NCI-H69 (cell line): Measurements from ENCODE around the gene CHST15.
"Not testable (repeated sequence)": the region's sequence is repeated elsewhere in the genome, so short reads cannot be mapped to it uniquely, and the experiment has no call there.

ENCODE experiments used
- DNase-seq: peaks from one replicate; lab custom pipeline; 2025; lab: John Stamatoyannopoulos, UW

Gene CHST15

DNA sequence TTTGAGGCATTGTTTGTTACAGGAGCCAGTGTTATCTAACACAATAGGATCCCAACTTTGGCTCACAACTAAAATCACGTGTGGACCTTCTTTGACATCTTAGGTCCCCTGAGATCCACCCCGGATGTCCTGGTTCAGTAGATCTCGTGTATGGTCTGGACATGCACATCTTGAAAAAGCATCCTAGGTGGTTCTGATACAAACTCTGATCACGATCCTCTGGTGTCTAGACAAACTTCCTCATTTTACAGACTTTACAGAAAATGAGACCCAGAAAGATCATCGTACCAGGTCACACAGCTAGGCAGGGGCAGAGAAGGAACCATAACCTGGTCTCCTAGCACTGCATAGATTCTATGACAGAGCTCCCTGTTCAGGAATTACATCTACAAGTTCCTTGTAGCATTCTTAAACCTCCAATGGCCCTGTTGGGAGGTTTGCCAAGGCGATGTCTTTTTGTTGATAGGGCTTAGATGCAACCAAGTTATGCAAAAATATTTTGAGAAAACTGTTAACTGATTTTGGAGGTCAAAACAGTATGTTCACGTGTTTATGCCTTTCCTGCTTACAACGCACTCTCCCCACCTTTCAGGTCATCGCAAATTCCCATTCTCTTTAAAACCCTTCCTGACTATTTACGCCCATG is 30.8 kb upstream of the CHST15 start:
- no peak for DNase-seq

DNA sequence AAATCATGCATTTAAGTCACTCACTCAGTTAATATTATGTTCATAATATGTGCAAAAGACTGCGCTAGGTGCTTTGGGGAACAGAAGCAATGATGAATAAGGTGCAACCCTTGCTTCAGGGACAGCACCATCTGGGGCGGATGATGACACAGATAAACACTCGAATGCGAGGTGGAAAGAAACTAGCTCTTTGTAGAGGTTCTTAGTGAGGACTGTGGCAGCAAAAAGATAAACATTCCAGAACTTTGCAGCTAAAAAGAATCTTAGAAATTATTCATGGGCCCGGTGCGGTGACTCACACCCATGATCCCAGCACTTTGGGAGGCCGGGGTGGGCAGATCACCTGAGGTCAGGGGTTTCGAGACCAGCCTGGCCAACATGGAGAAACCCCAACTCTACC is 29.8 kb upstream of the CHST15 start:
- no peak for DNase-seq

DNA sequence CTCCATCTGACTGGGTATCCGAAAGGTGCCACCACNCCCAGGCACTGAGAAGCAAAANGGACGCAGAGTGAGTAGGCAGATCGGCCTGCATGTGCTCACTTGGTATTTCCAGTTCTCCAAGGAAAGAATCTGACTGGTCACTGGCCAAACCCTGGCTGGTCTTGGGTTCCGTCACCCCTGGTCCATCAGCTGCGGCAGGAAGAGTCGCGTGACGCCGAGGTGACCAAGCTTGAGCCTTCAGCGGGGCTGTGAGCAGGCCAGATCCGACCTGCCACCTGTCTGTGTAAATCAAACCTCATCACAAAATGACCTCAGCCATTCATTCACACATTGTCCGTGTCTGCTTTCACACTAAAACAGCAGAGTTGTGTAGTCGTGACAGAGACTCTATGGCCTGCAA is 28.8 kb upstream of the CHST15 start:
- DNase-seq, result no peak

DNA sequence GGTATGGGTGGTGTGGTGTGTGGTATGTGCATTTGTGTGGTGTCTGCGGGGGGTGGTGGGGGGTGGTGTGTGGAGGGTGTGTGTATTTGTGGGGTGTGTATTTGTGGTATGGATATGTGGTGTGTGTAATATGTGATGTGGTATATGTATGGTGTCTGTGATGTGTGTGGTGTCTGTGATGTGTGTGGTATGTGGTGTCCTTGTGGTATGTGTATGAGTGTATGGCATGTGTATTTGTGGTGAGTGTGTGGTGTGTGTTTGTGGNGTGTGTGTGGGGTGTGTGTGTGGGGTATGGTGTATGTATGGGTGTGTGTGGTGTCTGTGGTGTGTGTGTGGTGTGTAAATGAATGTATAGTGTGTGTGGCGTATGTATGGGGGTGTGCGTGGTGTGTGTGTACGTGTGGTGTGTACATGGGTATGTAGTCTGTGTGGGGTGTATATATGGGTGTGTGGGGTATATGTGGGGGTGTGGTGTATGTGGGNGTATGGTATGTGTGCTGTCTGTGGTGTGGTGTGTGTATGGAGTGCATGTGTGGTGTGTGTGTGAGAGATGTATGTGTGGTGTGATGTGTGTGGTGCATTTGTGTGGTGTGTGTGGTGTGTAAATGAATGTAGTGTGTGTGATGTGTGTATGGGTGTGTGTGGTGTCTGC is 27.1 kb upstream of the CHST15 start:
- no peak for DNase-seq

DNA sequence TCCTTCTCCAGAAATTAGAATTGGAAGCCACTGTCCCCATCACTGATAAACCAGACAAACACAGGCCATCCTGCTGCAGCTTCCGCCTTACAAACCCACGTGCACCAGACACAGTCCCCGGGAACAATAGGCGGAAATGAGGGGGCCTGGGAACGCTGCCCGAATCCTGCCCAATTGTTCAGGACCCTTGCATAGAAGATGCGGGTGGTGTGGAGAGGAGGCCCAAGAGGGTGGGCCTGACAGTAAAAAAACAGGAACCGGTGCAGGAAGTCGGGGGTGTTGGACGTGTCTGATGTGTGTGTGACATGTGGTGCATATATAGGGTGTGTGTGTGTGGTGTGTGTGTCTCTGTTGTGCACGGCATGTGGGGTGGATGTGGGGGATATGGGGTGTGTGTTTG is 26.5 kb upstream of the CHST15 start:
- DNase-seq, result no peak

DNA sequence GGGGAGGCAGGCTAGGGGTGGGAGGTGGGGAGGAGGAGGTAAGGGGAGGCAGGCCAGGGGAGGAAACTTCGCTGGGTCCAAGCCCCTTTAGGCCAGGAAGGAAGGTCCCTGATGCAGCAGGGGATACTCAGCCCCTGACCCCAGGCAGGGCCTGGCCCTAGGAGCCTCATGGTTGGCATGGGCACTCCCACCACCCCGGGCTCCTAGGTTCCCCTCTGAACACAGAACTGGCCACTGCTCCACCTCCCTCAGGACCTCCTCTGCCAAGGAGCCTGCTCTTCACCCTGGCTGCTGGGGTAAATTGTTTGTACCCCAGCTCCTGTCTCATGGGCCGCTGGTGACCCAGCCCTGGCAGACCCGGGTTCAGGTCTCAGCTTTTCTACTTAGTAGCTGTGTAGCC is 25.8 kb upstream of the CHST15 start:
- DNase-seq, result no peak

DNA sequence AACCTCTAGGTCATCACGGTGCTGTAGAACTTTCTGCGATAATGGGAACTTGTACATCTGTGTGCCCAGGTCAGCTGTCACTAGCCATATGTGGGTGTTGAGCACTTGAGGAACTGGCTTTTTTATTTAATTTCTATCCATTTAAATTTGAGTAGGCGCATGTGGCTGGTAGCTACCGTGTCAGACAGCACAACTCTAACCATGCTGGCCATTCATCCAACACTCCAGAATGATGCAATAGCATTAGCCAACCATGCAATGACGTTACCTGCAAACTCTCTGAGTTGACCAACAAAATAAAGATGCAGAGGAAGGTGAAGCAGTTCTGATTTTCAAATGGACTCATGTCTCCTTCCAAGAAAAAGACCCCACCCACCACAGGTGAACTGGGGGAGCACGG is 24.4 kb upstream of the CHST15 start:
- no peak for DNase-seq

DNA sequence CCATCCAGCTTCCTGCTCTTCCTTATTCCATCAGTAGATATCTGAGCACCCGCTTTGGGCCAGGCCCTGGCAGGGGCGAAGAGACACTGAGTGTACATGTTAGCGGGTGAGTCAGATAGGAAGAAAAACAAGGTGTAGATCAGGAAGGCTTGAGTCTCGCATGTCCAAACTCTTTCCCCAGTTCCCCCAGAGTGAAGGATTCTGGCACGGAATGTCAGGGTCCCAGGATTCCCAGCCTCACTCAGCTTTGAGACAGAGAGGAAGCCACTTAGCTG is 24.1 kb upstream of the CHST15 start:
- no peak for DNase-seq

DNA sequence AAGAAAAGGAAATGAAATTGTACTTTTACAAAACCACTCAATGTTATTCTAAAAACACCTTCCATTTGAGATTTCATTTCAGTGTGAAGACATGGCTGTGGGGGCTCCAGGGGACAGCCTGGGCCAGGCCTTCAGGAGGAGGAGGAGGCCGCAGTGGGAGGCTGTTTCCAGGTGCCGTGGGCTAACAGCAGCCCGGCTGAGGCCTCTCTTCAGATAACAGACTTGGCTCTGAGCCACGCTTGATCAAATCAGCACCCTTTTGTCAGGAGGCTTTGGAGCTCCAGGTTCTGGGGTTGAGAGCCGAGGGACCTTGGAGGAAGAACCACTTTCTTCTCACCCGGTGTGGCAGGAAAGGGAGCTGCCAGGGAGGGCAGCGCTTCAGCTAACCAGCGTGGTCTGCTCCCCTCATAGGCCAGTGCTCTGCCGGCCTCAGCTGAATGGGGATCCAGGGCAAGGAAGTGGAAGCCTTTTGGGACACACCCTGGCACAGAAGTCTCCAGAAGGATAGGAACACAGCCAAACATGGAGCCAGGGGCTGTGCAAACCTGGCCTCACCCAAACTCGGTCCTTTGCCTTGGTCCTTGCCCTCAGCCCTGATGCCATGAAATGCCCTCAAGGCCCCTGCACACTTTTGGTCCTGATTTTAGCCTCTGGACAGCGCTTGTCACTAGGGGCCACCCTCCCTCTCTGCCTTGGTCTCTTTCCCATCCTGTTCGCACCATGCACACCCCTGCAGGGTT is 23.5 kb upstream of the CHST15 start:
- DNase-seq, result no peak

DNA sequence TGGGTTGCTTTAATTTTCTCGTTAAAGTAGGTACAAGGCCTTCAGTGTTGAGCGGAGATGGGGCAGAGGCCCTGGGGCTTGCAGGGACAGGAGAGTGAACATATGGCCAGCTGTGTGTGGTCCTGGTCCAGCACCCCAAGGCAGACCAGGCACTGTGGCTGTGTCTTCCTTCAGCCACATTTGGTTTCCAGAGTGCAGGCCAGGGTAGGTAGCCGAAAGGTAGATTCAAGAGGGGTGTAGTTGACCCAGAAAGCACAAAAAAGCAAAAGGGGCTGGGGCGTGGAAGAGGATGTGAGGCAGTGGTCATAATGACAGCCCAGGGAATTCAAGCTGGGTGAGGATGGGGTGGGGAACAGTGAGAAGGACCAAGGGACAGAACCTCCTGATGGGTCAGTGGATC is 21.3 kb upstream of the CHST15 start:
- DNase-seq, result no peak

DNA sequence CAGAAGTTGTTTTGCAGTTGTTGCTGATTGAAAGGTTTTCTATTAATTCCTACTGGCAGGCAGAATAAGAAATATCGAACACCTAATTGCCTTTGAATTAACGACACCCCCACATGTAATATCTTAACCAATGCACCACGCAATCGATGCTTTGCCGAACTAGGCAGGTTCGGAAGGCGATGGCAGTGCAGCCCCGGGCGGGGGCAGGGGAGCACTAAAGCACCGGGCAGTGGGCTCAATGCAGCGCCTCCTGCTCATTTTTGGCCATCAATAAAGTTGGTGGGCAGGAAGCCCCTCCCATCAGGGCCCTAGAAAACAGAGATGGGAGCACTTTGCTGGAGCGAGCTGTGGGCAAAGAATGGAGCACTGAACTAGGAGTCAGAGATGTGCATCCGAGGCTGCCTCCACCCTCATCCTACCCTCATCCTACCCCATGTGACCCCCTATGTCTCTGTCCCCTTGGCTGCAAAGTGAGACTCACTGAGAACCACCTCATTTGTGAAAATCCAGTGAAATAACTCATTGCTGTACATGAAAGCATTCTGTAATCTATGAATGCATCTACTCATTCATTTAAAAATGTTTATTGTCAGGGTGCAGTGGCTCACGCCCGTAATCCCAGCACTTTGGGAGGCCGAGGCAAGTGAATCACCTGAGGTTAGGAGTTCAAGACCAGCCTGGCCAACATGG is 19.6 kb upstream of the CHST15 start:
- no peak for DNase-seq

DNA sequence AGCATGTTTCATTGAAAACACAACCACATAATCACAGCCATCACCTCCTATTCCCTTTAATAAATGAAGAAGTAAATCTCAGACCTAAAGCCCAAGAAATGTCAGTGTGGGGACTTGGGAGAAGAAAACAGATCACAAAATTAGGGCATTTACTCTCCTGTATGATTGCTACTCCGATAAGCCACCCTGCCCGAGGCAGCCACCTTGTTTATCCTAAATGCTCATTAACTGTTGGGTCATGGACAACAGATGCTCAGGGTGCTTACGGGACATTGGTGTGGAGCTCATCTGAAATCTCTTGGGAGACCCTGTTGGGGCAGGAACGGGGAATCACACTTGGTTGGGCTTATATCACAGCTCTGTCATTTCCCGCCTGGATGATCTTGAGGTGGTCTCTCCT is 17.5 kb upstream of the CHST15 start:
- DNase-seq, result no peak

DNA sequence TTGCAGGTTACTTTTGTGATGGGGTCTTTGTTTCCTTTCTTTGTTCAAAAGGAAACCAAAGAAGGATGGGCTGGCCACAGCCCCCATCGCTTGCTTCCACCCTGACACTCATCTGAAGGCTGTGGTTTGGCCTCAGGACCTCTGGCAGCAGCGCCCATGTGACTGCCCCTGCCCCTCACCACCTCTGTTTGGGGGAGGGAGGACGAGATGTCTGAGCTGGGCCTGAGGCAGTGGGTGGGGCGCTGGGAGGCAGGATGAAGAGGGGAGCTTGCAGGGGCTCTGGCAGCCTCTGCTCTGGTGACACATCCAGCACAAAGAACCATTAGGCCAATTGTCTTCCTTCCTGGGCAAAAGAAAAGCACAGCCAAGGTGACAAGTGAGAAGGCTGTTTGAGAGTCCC is 15.9 kb upstream of the CHST15 start:
- DNase-seq, result no peak

DNA sequence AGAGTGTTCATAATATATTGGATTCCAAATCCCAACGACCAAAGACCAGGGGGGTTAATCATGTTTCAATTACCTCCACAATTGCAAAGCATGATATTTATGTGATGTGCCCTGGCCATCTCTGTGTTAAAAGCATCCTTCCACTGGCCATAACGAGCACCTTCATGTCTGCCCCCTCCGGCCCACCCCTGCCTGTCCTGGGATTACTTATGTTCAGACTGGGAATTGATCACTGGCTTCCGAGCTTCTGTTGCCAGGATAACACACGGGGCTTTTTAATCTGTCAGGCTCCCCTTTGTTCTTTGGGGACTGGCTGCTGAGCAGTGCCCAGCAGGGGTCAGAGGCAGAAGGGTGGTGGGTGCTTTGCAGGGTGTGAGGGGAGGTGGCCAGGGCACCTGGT is 13.7 kb upstream of the CHST15 start:
- no peak for DNase-seq

DNA sequence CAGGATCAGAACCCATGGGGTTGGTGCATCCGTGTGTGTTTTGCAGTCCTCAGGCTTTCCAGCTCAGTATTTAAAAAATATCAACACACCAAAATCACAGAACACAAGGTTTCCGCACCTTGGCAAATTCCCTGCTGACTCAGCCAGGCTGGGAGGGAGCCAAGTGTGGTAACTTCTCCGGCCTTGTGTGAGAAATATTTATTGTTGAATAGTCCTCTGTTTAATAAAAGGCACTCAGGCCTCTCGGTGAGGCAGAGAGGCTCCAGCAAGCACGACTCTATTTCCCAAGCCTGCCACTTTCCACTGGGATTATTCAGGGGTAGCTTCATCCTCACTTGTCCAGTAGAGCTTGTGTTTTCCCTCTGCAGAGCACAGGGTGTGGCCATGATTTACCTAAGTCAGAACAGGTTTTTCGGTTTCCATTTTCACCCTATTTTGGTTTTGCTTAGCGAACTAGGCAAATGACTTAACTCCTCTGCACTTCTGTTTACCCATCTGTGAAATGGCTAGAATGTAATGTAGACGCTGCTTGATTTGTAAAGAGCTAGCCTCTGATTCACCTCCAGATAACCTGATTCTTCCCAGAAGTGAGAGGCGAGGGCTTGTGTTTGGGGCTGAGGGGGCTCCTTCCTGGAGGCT is 13.0 kb upstream of the CHST15 start:
- no peak for DNase-seq

DNA sequence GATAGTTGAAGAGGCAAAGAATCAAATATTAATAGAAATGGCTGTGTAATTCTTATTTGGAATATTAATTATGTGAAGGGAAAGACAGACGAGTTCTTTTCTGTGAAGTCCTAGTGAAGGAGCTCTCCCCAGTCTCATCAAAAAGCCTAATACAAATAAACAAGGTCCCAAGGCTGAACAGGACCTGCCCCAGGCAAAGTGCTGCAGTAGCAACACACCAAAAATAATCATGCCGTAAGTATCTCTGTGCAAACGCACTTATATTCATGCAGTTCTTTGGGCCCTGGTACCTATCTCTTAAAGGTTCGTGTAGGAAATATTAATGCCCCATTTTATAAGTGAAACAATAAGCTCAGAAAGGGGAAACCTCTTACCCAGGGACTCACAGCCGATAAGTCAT is 12.2 kb upstream of the CHST15 start:
- DNase-seq, result no peak

DNA sequence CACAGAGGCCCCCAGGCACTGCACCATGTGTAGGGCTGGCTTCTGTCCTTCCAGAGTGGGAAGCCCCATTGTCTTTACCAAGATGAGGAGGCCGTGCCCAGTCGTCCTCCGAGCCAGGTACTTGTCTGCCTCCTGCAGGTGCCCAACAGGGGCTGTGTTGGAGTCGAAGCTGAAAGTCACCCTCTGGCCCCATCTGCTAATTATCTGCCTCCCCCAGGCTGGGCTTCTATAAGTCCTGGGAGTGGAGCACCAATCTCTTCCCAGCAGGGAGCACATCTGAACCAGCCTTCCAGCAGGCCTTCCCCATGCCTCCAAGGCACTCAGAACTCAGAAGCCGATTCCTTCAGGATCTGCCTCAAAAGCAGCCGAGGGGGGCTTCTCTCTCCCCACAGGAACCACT is 11.6 kb upstream of the CHST15 start:
- DNase-seq, result no peak

DNA sequence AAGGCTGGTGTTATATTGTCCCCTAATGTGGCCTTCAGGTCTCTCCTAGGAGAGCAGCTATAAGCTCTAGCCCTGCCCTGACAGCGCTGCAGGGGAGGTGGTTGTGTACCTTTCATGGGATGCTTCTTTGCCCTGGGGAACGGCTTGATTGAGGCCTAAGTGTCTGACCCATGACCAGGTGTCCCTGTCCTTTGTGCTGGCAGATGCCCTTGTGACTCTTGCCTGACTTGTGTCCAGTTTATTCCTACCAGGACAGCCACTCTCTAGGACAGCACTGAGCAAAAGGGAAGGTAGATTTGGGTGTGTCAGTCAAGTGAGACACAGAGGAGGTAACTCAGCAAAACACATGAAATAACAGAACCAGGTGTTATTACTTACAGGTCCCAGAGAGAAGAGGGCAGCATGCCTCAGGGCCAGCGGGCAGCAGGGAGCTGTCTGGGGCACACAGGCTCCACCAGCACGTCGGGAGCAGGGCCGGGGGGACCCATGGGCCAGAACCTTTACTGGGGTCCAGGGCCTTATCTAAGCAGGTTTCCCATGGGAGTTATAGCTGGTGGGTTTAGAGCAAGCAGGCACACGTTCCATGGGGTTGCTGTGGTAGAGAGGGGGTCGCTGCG is 10.7 kb upstream of the CHST15 start:
- DNase-seq, result no peak

DNA sequence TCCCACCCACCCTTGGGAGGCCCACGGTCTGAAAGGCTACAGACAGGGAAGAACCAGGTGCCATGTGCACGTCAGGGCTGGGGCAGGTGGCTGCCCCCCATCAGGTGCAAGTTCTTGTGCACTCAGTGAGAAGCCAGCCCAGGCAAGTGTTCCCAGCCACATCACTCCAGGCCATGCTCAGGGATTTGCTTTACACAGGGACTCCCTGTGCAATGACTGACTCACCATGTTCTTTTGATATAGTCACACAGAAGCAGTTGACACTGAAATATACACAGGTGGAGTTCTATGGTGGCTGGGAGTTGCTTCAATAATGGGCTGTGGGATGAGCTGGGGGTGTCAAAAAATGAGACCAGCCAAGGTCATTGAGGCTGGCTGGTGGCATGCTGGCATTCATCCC is 8.0 kb upstream of the CHST15 start:
- no peak for DNase-seq

DNA sequence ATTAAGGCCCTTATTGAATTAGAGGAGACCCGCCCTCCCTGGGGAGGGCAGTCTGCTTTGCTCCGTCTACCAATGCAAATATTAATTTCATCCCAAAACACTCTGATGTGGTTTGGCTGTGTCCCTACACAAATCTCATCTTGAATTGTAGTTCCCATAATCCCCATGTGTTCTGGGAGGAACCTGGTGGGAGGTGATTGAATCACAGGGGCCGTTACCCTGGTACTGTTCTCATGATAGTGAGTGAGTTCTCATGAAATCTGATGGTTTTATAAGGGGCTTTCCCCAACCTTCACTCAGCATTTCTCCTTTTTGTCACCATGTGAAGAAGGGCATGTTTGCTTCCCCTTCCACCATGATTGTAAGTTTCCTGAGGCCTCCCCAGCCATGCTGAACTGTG is 7.3 kb upstream of the CHST15 start:
- DNase-seq, result not testable (repeated sequence)

DNA sequence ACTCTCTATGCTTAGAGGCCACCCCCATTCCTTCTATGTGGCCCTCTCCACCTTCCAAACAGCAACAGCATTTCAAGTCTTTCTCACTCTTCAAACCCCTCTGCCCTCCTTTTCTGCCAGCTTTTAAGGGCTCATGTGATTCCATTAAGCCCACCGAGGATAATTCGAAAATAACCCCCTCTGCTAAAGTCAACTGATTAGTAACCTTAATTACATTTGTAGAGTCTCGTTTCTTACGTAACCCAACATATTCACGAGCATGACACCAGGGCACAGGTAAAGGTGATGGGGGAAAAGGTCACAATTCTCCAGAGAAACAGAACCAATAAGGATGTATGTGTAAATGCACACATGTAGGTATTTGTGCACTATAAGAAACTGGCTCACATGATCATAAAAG is 6.7 kb upstream of the CHST15 start:
- no peak for DNase-seq

DNA sequence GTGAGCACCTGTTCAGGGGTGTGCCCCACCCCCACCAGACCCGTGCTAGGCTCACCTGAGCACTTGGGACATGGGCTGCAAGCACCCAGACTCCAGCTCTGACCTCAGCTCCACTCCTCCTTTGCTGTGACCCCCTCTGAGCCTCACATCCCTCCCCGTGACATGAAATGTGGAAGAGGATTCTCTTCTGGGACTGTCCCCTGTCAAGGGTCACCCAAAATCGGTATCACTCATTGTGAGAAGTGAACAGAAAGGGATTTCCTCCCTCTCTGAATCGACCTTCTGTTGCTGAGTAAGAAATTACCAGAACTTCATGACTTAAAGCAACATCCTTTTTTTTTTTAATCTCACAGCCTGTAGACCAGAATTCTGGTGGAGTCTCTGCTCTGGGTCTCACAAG is 6.2 kb upstream of the CHST15 start:
- DNase-seq, result no peak
